SU-DHL-6 (cell line): ENCODE results near the gene STK31.
"Not testable (repeated sequence)": the region's sequence is repeated elsewhere in the genome, so short reads cannot be mapped to it uniquely, and the experiment has no call there.

ENCODE experiments used
- H2AFZ ChIP-seq: fragments of 200-600 bp; sonication (generic); 2 replicates; pipeline ENCODE4 v1.6.1; 2014; ENCODE audit warnings: low read depth, mild to moderate bottlenecking, moderate library complexity, mixed read lengths, antibody characterized with exemption, low read length; ENCODE audit not compliant: severe bottlenecking
- H3F3A ChIP-seq: fragments of 200-600 bp; shearing (Covaris generic); 2 replicates; pipeline ENCODE4 v1.6.0; 2016; ENCODE audit warnings: antibody characterized with exemption, mild to moderate bottlenecking; ENCODE audit not compliant: insufficient read depth
- H3K27ac ChIP-seq: fragments of 200-600 bp; sonication (generic); 2 replicates; pipeline ENCODE4 v1.5.1; 2016; ENCODE audit warnings: low read depth, mild to moderate bottlenecking, low read length, moderate library complexity, mixed read lengths
- H3K27me3 ChIP-seq: fragments of 200-600 bp; sonication (generic), shearing (Covaris generic); 2 replicates; pipeline ENCODE4 v1.6.0; 2014; ENCODE audit warnings: mild to moderate bottlenecking, low read length
- H3K36me3 ChIP-seq: fragments of 200-600 bp; sonication (generic); 2 replicates; pipeline ENCODE4 v1.6.1; 2014; ENCODE audit warnings: mild to moderate bottlenecking, low read length, mixed read lengths
- H3K4me2 ChIP-seq: fragments of 300-600, 200-600 bp; shearing (Covaris generic), sonication (generic); 2 replicates; pipeline ENCODE4 v1.6.0; 2014; ENCODE audit warnings: low read length, low read depth, mild to moderate bottlenecking; ENCODE audit not compliant: poor library complexity, severe bottlenecking
- H3K4me3 ChIP-seq: fragments of 200-600 bp; sonication (generic); 2 replicates; pipeline ENCODE4 v1.5.1; 2014; ENCODE audit warnings: antibody characterized with exemption, low read length, mild to moderate bottlenecking, mixed read lengths; ENCODE audit not compliant: insufficient read depth, poor library complexity, severe bottlenecking
- H3K79me2 ChIP-seq: fragments of 200-600 bp; sonication (generic); 2 replicates; pipeline ENCODE4 v1.6.1; 2014; ENCODE audit warnings: mild to moderate bottlenecking, low read length, moderate library complexity; ENCODE audit not compliant: insufficient read depth
- H3K9ac ChIP-seq: fragments of 200-600 bp; sonication (generic); 2 replicates; pipeline ENCODE4 v1.7.0; 2014; ENCODE audit warnings: mild to moderate bottlenecking, low read length
- H3K9me2 ChIP-seq: fragments of 200-600 bp; sonication (generic); replicated peaks from 2 replicates; pipeline ENCODE4 v1.6.1; 2014; ENCODE audit warnings: low read length; ENCODE audit not compliant: insufficient read depth
- H3K9me3 ChIP-seq: fragments of 200-600 bp; sonication (generic); 2 replicates; pipeline ENCODE4 v1.6.1; 2014; ENCODE audit warnings: low read length, mixed read lengths; ENCODE audit not compliant: insufficient read depth
- H4K20me1 ChIP-seq: fragments of 200-600 bp; sonication (generic); 2 replicates; pipeline ENCODE4 v1.6.1; 2014; ENCODE audit warnings: low read depth, mild to moderate bottlenecking, antibody characterized with exemption, low read length, moderate library complexity, mixed read lengths
- EZH2phosphoT487 ChIP-seq: fragments of 200-600 bp; sonication (generic), shearing (Covaris generic); conservative IDR thresholded peaks from 2 replicates; pipeline ENCODE4 v1.6.1; 2018; ENCODE audit warnings: mild to moderate bottlenecking, antibody characterized with exemption, low read length, moderate library complexity, mixed read lengths
- TF ChIP-seq, protein P1 (sequence below): fragments of 200-600 bp; sonication (generic); IDR thresholded peaks from one replicate; pipeline ENCODE4 v1.5.1; 2017; ENCODE audit warnings: antibody characterized with exemption, mild to moderate bottlenecking, low read length, moderate library complexity; ENCODE audit not compliant: insufficient read depth, poor library complexity, severe bottlenecking

The STK31 gene

DNA sequence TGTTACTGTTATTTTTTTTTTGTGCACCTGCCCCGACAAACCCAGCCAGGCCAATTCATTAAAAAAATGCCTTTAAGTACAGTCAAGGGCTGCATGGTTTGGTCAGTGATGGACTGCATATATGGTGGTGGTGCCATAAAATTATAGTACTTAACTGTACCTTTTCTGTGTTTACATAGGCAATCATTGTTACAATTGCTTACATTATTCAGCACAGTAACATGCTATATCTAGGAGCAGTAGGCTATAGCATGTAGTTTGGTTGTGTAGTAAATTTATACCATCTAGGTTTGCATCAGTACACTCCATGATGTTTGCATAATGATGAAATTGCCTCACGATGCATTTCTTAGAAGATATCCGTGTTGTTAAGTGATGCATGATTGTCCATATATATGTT lies 58.0 kb downstream of the STK31 start:
- Histone ChIP-seq H3K9me2 (no peaks in the 10 kb centered on the region), H3K36me3 (no peaks in the 10 kb centered on the region), H3K9ac (no peak overlapping the region), H3K79me2 (no peaks in the 10 kb centered on the region), H3K9me3 (no peaks in the 10 kb centered on the region), H3K4me3 (no peak overlapping the region), H3K4me2 (no peak overlapping the region), H4K20me1 (no peaks in the 10 kb centered on the region), H3K27ac (no peak overlapping the region), H3K27me3 (no peaks in the 10 kb centered on the region), H2AFZ (no peak overlapping the region), H3F3A (no peaks in the 10 kb centered on the region)
- no peak for TF ChIP-seq EZH2phosphoT487
- TF ChIP-seq, protein P1, sequence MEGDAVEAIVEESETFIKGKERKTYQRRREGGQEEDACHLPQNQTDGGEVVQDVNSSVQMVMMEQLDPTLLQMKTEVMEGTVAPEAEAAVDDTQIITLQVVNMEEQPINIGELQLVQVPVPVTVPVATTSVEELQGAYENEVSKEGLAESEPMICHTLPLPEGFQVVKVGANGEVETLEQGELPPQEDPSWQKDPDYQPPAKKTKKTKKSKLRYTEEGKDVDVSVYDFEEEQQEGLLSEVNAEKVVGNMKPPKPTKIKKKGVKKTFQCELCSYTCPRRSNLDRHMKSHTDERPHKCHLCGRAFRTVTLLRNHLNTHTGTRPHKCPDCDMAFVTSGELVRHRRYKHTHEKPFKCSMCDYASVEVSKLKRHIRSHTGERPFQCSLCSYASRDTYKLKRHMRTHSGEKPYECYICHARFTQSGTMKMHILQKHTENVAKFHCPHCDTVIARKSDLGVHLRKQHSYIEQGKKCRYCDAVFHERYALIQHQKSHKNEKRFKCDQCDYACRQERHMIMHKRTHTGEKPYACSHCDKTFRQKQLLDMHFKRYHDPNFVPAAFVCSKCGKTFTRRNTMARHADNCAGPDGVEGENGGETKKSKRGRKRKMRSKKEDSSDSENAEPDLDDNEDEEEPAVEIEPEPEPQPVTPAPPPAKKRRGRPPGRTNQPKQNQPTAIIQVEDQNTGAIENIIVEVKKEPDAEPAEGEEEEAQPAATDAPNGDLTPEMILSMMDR = no peak

DNA sequence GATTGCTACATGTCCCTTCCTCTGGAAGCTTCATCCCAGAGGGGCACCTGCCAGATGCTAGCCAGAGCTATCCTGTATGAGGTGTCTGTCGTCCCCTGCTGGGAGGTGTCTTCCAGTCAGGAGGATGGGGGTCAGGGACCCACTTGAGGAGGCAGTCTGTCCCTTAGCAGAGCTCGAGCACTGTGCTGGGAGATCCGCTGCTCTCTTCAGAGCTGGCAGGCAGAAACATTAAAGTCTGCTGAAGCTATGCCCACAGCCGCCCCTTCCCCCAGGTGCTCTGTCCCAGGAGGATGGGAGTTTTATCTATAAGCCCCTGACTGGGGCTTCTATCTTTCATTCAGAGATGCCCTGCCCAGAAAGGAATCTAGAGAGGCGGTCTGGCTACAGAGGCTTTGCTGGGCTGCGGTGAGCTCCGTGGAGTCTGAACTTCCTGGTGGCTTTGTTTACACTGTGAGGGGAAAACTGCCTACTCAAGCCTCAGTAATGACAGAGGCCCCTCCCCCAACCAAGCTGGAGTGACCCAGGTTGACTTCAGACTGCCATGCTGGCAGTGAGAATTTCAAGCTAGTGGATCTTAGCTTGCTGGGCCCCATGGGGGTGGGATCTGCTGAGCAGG lies 69.3 kb downstream of the STK31 start:
- H3K4me3 ChIP-seq, H3K9me2 ChIP-seq, H3K9ac ChIP-seq, H3K36me3 ChIP-seq, H3K27me3 ChIP-seq, H3K27ac ChIP-seq, H3K9me3 ChIP-seq, H3K4me2 ChIP-seq, H3K79me2 ChIP-seq, H2AFZ ChIP-seq, H4K20me1 ChIP-seq, H3F3A ChIP-seq: not testable (repeated sequence)

DNA sequence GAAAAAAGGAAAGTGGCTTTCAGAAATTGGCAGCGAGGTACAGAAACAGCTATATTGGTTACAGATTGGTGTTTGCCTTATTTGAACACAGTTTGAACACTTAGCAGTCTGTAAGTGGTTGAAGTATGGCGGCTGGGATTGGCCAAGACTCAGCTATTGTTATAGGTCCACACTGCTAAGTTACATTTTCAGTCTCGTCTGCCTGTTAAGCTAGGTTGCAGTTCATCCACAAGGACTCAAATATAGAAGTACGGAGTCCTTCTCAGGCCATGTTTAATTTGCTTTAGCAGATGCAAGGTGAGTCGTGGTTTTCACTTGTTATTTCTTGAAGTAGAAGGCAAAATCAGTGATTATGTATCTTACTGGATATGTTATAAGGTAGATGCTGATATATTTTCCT lies 73.1 kb downstream of the STK31 start:
- no peak for TF ChIP-seq EZH2phosphoT487
- TF ChIP-seq, protein P1 = no peak
- Histone ChIP-seq H3K9me2 (no peaks in the 10 kb centered on the region), H2AFZ (no peak overlapping the region), H3K4me3 (no peak overlapping the region), H3K4me2 (no peak overlapping the region), H3K36me3 (no peaks in the 10 kb centered on the region), H3F3A (no peaks in the 10 kb centered on the region), H3K27ac (no peak overlapping the region), H4K20me1 (no peaks in the 10 kb centered on the region), H3K79me2 (no peaks in the 10 kb centered on the region), H3K27me3 (no peaks in the 10 kb centered on the region), H3K9ac (no peak overlapping the region), H3K9me3 (no peaks in the 10 kb centered on the region)

DNA sequence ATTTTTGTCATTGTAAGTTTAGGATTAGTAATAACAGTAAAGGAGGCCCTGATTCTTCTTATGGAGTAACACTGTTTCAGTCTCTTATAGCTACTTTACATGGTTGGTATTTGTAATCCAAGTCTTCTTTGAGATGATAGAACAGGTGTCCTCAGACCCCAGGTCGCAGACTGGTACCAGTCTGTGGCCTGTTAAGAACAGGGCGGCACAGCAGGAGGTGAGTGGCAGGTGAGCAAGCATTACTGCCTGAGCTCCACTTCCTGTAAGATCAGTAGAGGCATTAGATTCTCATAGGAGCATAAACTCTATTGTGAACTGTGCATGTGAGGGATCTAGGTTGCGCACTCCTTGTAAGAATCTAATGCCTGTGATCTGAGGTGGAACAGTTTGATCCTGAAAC lies 77.3 kb downstream of the STK31 start:
- Histone ChIP-seq H3F3A (no peaks in the 10 kb centered on the region), H3K27ac (no peak overlapping the region), H4K20me1 (no peaks in the 10 kb centered on the region), H3K79me2 (no peaks in the 10 kb centered on the region), H3K9me2 (no peaks in the 10 kb centered on the region), H3K36me3 (no peaks in the 10 kb centered on the region), H3K4me3 (no peak overlapping the region), H3K9ac (no peak overlapping the region), H3K27me3 (no peaks in the 10 kb centered on the region), H3K4me2 (no peak overlapping the region), H2AFZ (no peak overlapping the region), H3K9me3 (no peaks in the 10 kb centered on the region)
- TF ChIP-seq, protein P1 = no peak
